CD14-positive monocyte (primary cell): ENCODE data around the gene PPP1R12B. TPM values are rescaled to one million over a fixed set of nuclear protein-coding genes. Genes with fewer than 3 reads are reported as not detected.

Experiments used
- DNase-seq, 3 donors: peaks; one replicate each; pipeline ENCODE4 v3.0.0-alpha.2; 2011 to 2022
- H2AFZ ChIP-seq: 2 replicates; pipeline ENCODE4 v1.6.0; 2012; ENCODE audit warnings: mild to moderate bottlenecking, low read depth, low read length, inconsistent platforms; ENCODE audit not compliant: insufficient read depth, poor library complexity, severe bottlenecking
- H3K27ac ChIP-seq, 2 donors: 1 replicate in 1 of 2; 2 replicates in 1 of 2; pipeline ENCODE4 v1.5.1; 2012 to 2013; ENCODE audit warnings: low read length in 2 of 2, control low read depth in 1 of 2, inconsistent platforms in 1 of 2, low read depth in 1 of 2, mild to moderate bottlenecking in 1 of 2
- H3K27me3 ChIP-seq, 2 donors: one replicate each; pipeline versions ENCODE4 v1.6.0 to v1.6.1; 2011 to 2013; ENCODE audit warnings: low read length in 2 of 2; ENCODE audit not compliant: control insufficient read depth in 2 of 2, insufficient read depth in 2 of 2
- H3K36me3 ChIP-seq, 2 donors: replicated peaks in 1 of 2; 1 replicate in 1 of 2; 2 replicates in 1 of 2; pipeline versions ENCODE4 v1.5.1 to v1.6.1; 2012 to 2013; ENCODE audit warnings: low read length in 2 of 2, control low read depth in 1 of 2, inconsistent platforms in 1 of 2, mild to moderate bottlenecking in 1 of 2; ENCODE audit not compliant: insufficient read depth in 2 of 2, control insufficient read depth in 1 of 2
- H3K4me1 ChIP-seq, 2 donors: 1 replicate in 1 of 2; 2 replicates in 1 of 2; pipeline versions ENCODE4 v1.5.1 to v1.6.1; 2012 to 2013; ENCODE audit warnings: low read length in 2 of 2, control low read depth in 1 of 2, inconsistent platforms in 1 of 2, mild to moderate bottlenecking in 1 of 2, moderate library complexity in 1 of 2; ENCODE audit not compliant: insufficient read depth in 2 of 2, control insufficient read depth in 1 of 2
- H3K4me2 ChIP-seq: replicated peaks from 2 replicates; pipeline ENCODE3; 2012; ENCODE audit warnings: low read length, moderate library complexity, mild to moderate bottlenecking; ENCODE audit not compliant: poor library complexity, severe bottlenecking; ENCODE audit errors: extremely low read depth
- H3K4me3 ChIP-seq, 3 experiments: fragments of 200-600 bp in 1 of 3; sonication (generic) in 1 of 3; replicated peaks in 1 of 3; 1 replicate in 2 of 3; 2 replicates in 1 of 3; pipeline ENCODE4 v1.5.1; 2011 to 2013; ENCODE audit warnings: low read length in 3 of 3, mild to moderate bottlenecking in 3 of 3, control low read depth in 2 of 3, low read depth in 2 of 3, inconsistent platforms in 1 of 3, moderate library complexity in 1 of 3
- H3K79me2 ChIP-seq: 2 replicates; pipeline ENCODE4 v1.6.0; 2012; ENCODE audit warnings: mild to moderate bottlenecking, control low read depth, inconsistent platforms, low read length, moderate library complexity; ENCODE audit not compliant: insufficient read depth
- H3K9ac ChIP-seq: 2 replicates; pipeline ENCODE4 v1.6.0; 2017; ENCODE audit warnings: low read length, mild to moderate bottlenecking; ENCODE audit not compliant: insufficient read depth, poor library complexity, severe bottlenecking
- H3K9me3 ChIP-seq, 2 donors: replicated peaks in 1 of 2; 1 replicate in 1 of 2; 2 replicates in 1 of 2; pipeline versions ENCODE4 v1.5.1 to v1.6.1; 2012 to 2013; ENCODE audit warnings: low read length in 2 of 2, control low read depth in 1 of 2; ENCODE audit not compliant: control insufficient read depth in 1 of 2, insufficient read depth in 1 of 2
- H4K20me1 ChIP-seq: 2 replicates; pipeline ENCODE4 v1.6.0; 2012; ENCODE audit warnings: mild to moderate bottlenecking, low read length, control low read depth, moderate library complexity; ENCODE audit not compliant: insufficient read depth
- H3K27ac Mint-ChIP-seq, 7 donors: one replicate each; pipeline ENCODE4 v1.8.0; 2020; ENCODE audit warnings: mild to moderate bottlenecking in 7 of 7, mixed read lengths in 7 of 7, moderate library complexity in 6 of 7, inconsistent platforms in 2 of 7
- H3K27me3 Mint-ChIP-seq, 3 donors: one replicate each; pipeline ENCODE4 v1.8.0; 2021 to 2022; ENCODE audit warnings: low read depth in 3 of 3, mild to moderate bottlenecking in 3 of 3, mixed read lengths in 3 of 3, moderate library complexity in 3 of 3, inconsistent platforms in 1 of 3
- H3K36me3 Mint-ChIP-seq, 2 donors: one replicate each; pipeline ENCODE4 v1.8.0; 2020; ENCODE audit warnings: mixed read lengths in 2 of 2, inconsistent platforms in 1 of 2, mild to moderate bottlenecking in 1 of 2
- H3K4me1 Mint-ChIP-seq: one replicate; pipeline ENCODE4 v1.8.0; 2020; ENCODE audit warnings: mild to moderate bottlenecking, mixed read lengths
- H3K4me3 Mint-ChIP-seq, 2 donors: one replicate each; pipeline ENCODE4 v1.8.0; 2020; ENCODE audit warnings: mild to moderate bottlenecking in 2 of 2, mixed read lengths in 2 of 2, moderate library complexity in 1 of 2
- H3K9me3 Mint-ChIP-seq, 7 donors: one replicate each; pipeline ENCODE4 v1.8.0; 2020 to 2022; ENCODE audit warnings: mixed read lengths in 7 of 7, mild to moderate bottlenecking in 6 of 7, moderate library complexity in 6 of 7, inconsistent platforms in 2 of 7
- WGBS: methylation state at CpG from one replicate; pipeline ENCODE4 v1.1.5; 2013; ENCODE audit warnings: missing lambda C conversion rate; ENCODE audit not compliant: insufficient coverage; 5-methylcytosine and 5-hydroxymethylcytosine counted together
- intact Hi-C, 2 donors: fragments of 100-400 bp; cut with micrococcal nuclease; formaldehyde crosslinking; loops; one replicate each; pipeline versions ENCODE4 v1.15.0 to v1.15.1; 2023
- polyA plus RNA-seq, 3 donors: library from polyadenylated mRNA; depleted of rRNA in 1 of 3; unstranded in 2 of 3; stranded (reverse) in 1 of 3; fragments of 300-500 nt in 2 of 3; fragments of >200 nt in 1 of 3; fragmentation: Illumina TruSeq in 2 of 3; gene quantifications; 1 replicate in 2 of 3; 2 replicates in 1 of 3; pipeline ENCODE4 v1.2.3, GENCODE V29; 2012 to 2021
- TF ChIP-seq, protein P1 (sequence below): fragments of 200-600 bp; IDR thresholded peaks from one replicate; pipeline ENCODE4 v1.8.0; 2022; ENCODE audit warnings: antibody characterized with exemption, mild to moderate bottlenecking

The PPP1R12B gene
- polyA plus RNA-seq, 3 donors, result 1.3 to 12.2 (median 1.7) TPM

DNA sequence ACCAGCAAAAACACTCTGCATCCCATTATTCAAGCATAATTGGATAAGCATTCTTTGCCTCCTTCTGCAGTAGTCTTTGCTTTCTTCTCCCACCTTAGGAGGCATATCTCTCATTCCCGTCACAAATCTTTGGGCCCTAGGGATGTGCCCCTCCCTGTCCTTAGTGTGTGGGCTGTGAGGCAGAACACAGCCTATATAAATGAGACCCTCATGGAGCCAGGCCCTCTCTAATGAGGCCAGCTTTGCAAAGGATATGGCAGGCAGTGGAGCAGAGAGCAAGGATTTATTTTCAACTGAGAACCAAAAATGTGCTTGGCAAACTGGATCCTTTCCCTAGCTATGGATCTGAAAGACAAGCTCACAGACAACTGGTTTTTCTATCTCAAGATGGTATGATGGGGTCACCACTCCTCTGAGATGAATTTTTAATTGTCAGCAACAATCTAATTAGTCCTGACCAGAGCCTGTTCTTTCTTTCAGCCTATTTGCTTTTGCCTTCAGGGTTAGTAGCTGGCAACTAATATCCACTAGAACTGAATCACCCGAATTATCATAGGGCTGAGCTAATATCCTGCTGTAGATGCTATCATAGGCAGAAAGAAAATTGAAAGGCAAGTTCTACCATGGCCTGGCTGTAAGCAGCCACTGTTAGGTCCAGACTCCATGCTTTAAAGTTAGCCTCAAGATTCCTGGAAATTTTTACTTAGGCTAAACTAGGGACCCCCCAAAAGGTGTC is 227.6 kb downstream of the PPP1R12B start:
- peaks cover 7 to 58% of the 10 kb centered on the region in 2 donors for H3K36me3 ChIP-seq
- no peaks in the 10 kb centered on the region for H3K79me2 ChIP-seq
- TF ChIP-seq, protein P1, sequence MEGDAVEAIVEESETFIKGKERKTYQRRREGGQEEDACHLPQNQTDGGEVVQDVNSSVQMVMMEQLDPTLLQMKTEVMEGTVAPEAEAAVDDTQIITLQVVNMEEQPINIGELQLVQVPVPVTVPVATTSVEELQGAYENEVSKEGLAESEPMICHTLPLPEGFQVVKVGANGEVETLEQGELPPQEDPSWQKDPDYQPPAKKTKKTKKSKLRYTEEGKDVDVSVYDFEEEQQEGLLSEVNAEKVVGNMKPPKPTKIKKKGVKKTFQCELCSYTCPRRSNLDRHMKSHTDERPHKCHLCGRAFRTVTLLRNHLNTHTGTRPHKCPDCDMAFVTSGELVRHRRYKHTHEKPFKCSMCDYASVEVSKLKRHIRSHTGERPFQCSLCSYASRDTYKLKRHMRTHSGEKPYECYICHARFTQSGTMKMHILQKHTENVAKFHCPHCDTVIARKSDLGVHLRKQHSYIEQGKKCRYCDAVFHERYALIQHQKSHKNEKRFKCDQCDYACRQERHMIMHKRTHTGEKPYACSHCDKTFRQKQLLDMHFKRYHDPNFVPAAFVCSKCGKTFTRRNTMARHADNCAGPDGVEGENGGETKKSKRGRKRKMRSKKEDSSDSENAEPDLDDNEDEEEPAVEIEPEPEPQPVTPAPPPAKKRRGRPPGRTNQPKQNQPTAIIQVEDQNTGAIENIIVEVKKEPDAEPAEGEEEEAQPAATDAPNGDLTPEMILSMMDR, result no peak
- no peak overlapping the region for H3K4me3 Mint-ChIP-seq
- peaks cover 47% of the 10 kb centered on the region for H4K20me1 ChIP-seq
- H3K4me3 ChIP-seq, result no peak overlapping the region
- WGBS, result no CpG with 5 or more reads among the region's 2 CpGs
- H3K27me3 Mint-ChIP-seq, result peaks cover 10 to 41% (median 30%) of the 10 kb centered on the region in 3 donors
- H3K9me3 Mint-ChIP-seq, result peaks cover 0 to 3% (median 0%) of the 10 kb centered on the region in 7 donors
- H3K36me3 Mint-ChIP-seq, result peaks cover 68 to 73% of the 10 kb centered on the region in 2 donors
- no peak for DNase-seq
- peaks cover 11 to 12% of the 10 kb centered on the region in 2 donors for H3K27me3 ChIP-seq
- H3K9me3 ChIP-seq, result no peaks in the 10 kb centered on the region
- H3K4me1 ChIP-seq, result peaks cover 5 to 9% of the 10 kb centered on the region in 2 donors
- H3K9ac ChIP-seq, result no peak overlapping the region
- intact Hi-C loops, result no loop called here
- H3K4me1 Mint-ChIP-seq, result peaks cover 6% of the 10 kb centered on the region
- H3K27ac ChIP-seq, result no peak overlapping the region
- H3K4me2 ChIP-seq, result no peak overlapping the region
- no peak overlapping the region for H2AFZ ChIP-seq
- H3K27ac Mint-ChIP-seq, result no peak overlapping the region

DNA sequence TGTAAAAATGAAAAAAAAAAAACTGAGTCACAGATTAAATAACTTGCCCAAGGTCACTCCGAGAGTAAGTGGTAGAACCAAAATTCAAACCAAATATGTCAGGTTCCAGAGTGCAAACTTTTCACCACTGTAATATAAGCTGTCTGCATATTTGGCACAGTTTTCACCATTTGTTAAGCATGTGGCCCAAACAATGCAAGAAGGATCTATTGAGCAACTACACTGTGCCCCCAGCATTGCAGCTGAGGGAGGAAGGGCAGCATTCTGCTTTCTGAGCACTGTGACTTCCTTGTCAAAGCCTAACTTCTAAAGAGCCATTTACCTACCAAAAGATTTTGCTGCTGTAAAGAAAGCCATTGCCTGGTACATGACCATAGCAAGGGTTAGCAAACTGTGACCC is 228.3 kb downstream of the PPP1R12B start:
- H3K27me3 ChIP-seq, result peaks cover 13% of the 10 kb centered on the region in 2 donors
- peaks cover 11 to 63% of the 10 kb centered on the region in 2 donors for H3K36me3 ChIP-seq
- H3K4me1 ChIP-seq, result peaks cover 5 to 9% of the 10 kb centered on the region in 2 donors
- TF ChIP-seq, protein P1, result no peak
- H4K20me1 ChIP-seq, result peaks cover 41% of the 10 kb centered on the region
- no peak for DNase-seq
- no peak overlapping the region for H2AFZ ChIP-seq
- H3K27ac Mint-ChIP-seq, result no peak overlapping the region
- H3K79me2 ChIP-seq, result no peaks in the 10 kb centered on the region
- H3K9ac ChIP-seq, result no peak overlapping the region
- H3K27me3 Mint-ChIP-seq, result peaks cover 10 to 48% (median 31%) of the 10 kb centered on the region in 3 donors
- H3K9me3 Mint-ChIP-seq, result peaks cover 0 to 3% (median 0%) of the 10 kb centered on the region in 7 donors
- H3K4me3 ChIP-seq, result no peak overlapping the region
- no peaks in the 10 kb centered on the region for H3K9me3 ChIP-seq
- no peak overlapping the region for H3K27ac ChIP-seq
- H3K4me3 Mint-ChIP-seq, result no peak overlapping the region
- intact Hi-C loops, result no loop called here
- no peak overlapping the region for H3K4me2 ChIP-seq
- WGBS, result no CpG with 5 or more reads among the region's 1 CpG
- H3K36me3 Mint-ChIP-seq, result peaks cover 73 to 77% of the 10 kb centered on the region in 2 donors
- peaks cover 6% of the 10 kb centered on the region for H3K4me1 Mint-ChIP-seq
